SU-DHL-6 (cell line): Measurements from ENCODE around the gene LLGL2.

Source experiments
- H2AFZ ChIP-seq: fragments of 200-600 bp; sonication (generic); 2 replicates; pipeline ENCODE4 v1.6.1; 2014; ENCODE audit warnings: low read depth, mild to moderate bottlenecking, moderate library complexity, mixed read lengths, antibody characterized with exemption, low read length; ENCODE audit not compliant: severe bottlenecking
- H3F3A ChIP-seq: fragments of 200-600 bp; shearing (Covaris generic); 2 replicates; pipeline ENCODE4 v1.6.0; 2016; ENCODE audit warnings: antibody characterized with exemption, mild to moderate bottlenecking; ENCODE audit not compliant: insufficient read depth
- H3K27ac ChIP-seq: fragments of 200-600 bp; sonication (generic); 2 replicates; pipeline ENCODE4 v1.5.1; 2016; ENCODE audit warnings: low read depth, mild to moderate bottlenecking, low read length, moderate library complexity, mixed read lengths
- H3K27me3 ChIP-seq: fragments of 200-600 bp; sonication (generic), shearing (Covaris generic); 2 replicates; pipeline ENCODE4 v1.6.0; 2014; ENCODE audit warnings: mild to moderate bottlenecking, low read length
- H3K36me3 ChIP-seq: fragments of 200-600 bp; sonication (generic); 2 replicates; pipeline ENCODE4 v1.6.1; 2014; ENCODE audit warnings: mild to moderate bottlenecking, low read length, mixed read lengths
- H3K4me2 ChIP-seq: fragments of 300-600, 200-600 bp; shearing (Covaris generic), sonication (generic); 2 replicates; pipeline ENCODE4 v1.6.0; 2014; ENCODE audit warnings: low read length, low read depth, mild to moderate bottlenecking; ENCODE audit not compliant: poor library complexity, severe bottlenecking
- H3K4me3 ChIP-seq: fragments of 200-600 bp; sonication (generic); 2 replicates; pipeline ENCODE4 v1.5.1; 2014; ENCODE audit warnings: antibody characterized with exemption, low read length, mild to moderate bottlenecking, mixed read lengths; ENCODE audit not compliant: insufficient read depth, poor library complexity, severe bottlenecking
- H3K79me2 ChIP-seq: fragments of 200-600 bp; sonication (generic); 2 replicates; pipeline ENCODE4 v1.6.1; 2014; ENCODE audit warnings: mild to moderate bottlenecking, low read length, moderate library complexity; ENCODE audit not compliant: insufficient read depth
- H3K9ac ChIP-seq: fragments of 200-600 bp; sonication (generic); 2 replicates; pipeline ENCODE4 v1.7.0; 2014; ENCODE audit warnings: mild to moderate bottlenecking, low read length
- H3K9me2 ChIP-seq: fragments of 200-600 bp; sonication (generic); replicated peaks from 2 replicates; pipeline ENCODE4 v1.6.1; 2014; ENCODE audit warnings: low read length; ENCODE audit not compliant: insufficient read depth
- H3K9me3 ChIP-seq: fragments of 200-600 bp; sonication (generic); 2 replicates; pipeline ENCODE4 v1.6.1; 2014; ENCODE audit warnings: low read length, mixed read lengths; ENCODE audit not compliant: insufficient read depth
- H4K20me1 ChIP-seq: fragments of 200-600 bp; sonication (generic); 2 replicates; pipeline ENCODE4 v1.6.1; 2014; ENCODE audit warnings: low read depth, mild to moderate bottlenecking, antibody characterized with exemption, low read length, moderate library complexity, mixed read lengths
- CTCF ChIP-seq: fragments of 200-600 bp; sonication (generic); IDR thresholded peaks from one replicate; pipeline ENCODE4 v1.5.1; 2017; ENCODE audit warnings: antibody characterized with exemption, mild to moderate bottlenecking, low read length, moderate library complexity; ENCODE audit not compliant: insufficient read depth, poor library complexity, severe bottlenecking
- EZH2phosphoT487 ChIP-seq: fragments of 200-600 bp; sonication (generic), shearing (Covaris generic); conservative IDR thresholded peaks from 2 replicates; pipeline ENCODE4 v1.6.1; 2018; ENCODE audit warnings: mild to moderate bottlenecking, antibody characterized with exemption, low read length, moderate library complexity, mixed read lengths

LLGL2 gene

GRCh38 chr17:75485688-75486087 lies 39.8 kb upstream of the LLGL2 start:
- Histone ChIP-seq H3K9me2 (no peaks in the 10 kb centered on the region), H3K27ac (no peak overlapping the region), H3K27me3 (no peaks in the 10 kb centered on the region), H3K79me2 (no peaks in the 10 kb centered on the region), H3K9ac (no peak overlapping the region), H4K20me1 (no peaks in the 10 kb centered on the region), H3K4me2 (no peak overlapping the region), H3K36me3 (no peaks in the 10 kb centered on the region), H3F3A (peaks cover 4% of the 10 kb centered on the region; the same call in 1 of the 2 replicates), H3K9me3 (no peaks in the 10 kb centered on the region), H3K4me3 (no peak overlapping the region), H2AFZ (no peak overlapping the region)
- no peak for TF ChIP-seq EZH2phosphoT487
- no peak for TF ChIP-seq CTCF

GRCh38 chr17:75486151-75486550 lies 39.3 kb upstream of the LLGL2 start:
- no peak overlapping the region for H3K4me3 ChIP-seq
- H3K4me2 ChIP-seq: no peak overlapping the region
- no peak overlapping the region for H3K27ac ChIP-seq

GRCh38 chr17:75486951-75487350 lies 38.5 kb upstream of the LLGL2 start:
- H2AFZ ChIP-seq: no peak overlapping the region

More at GRCh38 chr17:75486151-75486550, 39.3 kb upstream of the LLGL2 start:
- Histone ChIP-seq H2AFZ (no peak overlapping the region), H3K36me3 (no peaks in the 10 kb centered on the region), H3K9me3 (no peaks in the 10 kb centered on the region), H3K27me3 (no peaks in the 10 kb centered on the region), H3K9me2 (no peaks in the 10 kb centered on the region), H3K9ac (no peak overlapping the region), H3K79me2 (no peaks in the 10 kb centered on the region), H4K20me1 (no peaks in the 10 kb centered on the region), H3F3A (peaks cover 4% of the 10 kb centered on the region; the same call in 1 of the 2 replicates)
- no peak for TF ChIP-seq CTCF
- TF ChIP-seq EZH2phosphoT487: no peak

More at GRCh38 chr17:75486951-75487350, 38.5 kb upstream of the LLGL2 start:
- H3F3A ChIP-seq: peaks cover 4% of the 10 kb centered on the region; the same call in 1 of the 2 replicates
- no peaks in the 10 kb centered on the region for H3K36me3 ChIP-seq
- H4K20me1 ChIP-seq: no peaks in the 10 kb centered on the region
- no peaks in the 10 kb centered on the region for H3K9me3 ChIP-seq
- H3K79me2 ChIP-seq: no peaks in the 10 kb centered on the region
- H3K27me3 ChIP-seq: no peaks in the 10 kb centered on the region
- H3K4me2 ChIP-seq: no peak overlapping the region
- H3K9ac ChIP-seq: no peak overlapping the region
- H3K27ac ChIP-seq: peak overlapping the region; percentile 50
- no peak for TF ChIP-seq EZH2phosphoT487
- no peak for TF ChIP-seq CTCF
- H3K4me3 ChIP-seq: no peak overlapping the region
- no peaks in the 10 kb centered on the region for H3K9me2 ChIP-seq
